NCI-H146 treated with DMSO at 0.1 percent for 48 hours (cell line): Measurements from ENCODE around the gene RASGRP3.

Source experiments
- DNase-seq: peaks from one replicate; lab custom pipeline; 2025; ENCODE audit not compliant: unreplicated experiment; lab: John Stamatoyannopoulos, UW

The RASGRP3 gene

GRCh38 chr2:33573657-33574056 lies 97.2 kb downstream of the RASGRP3 start:
- no peak for DNase-seq

- no peak for DNase-seq
Measured at GRCh38 chr2:33577084-33577483, 100.6 kb downstream of the RASGRP3 start.

- DNase-seq = no peak
Measured at GRCh38 chr2:33577668-33578067, 101.2 kb downstream of the RASGRP3 start.

GRCh38 chr2:33579227-33579626 lies 102.8 kb downstream of the RASGRP3 start:
- DNase-seq = no peak

GRCh38 chr2:33581872-33582271 lies 105.4 kb downstream of the RASGRP3 start:
- no peak for DNase-seq

- no peak for DNase-seq
Measured at GRCh38 chr2:33583194-33583938, 106.9 kb downstream of the RASGRP3 start.

- DNase-seq = no peak
Measured at GRCh38 chr2:33586766-33587165, 110.3 kb downstream of the RASGRP3 start.

- DNase-seq = no peak
Measured at GRCh38 chr2:33588232-33588631, 111.8 kb downstream of the RASGRP3 start.

- no peak for DNase-seq
Measured at GRCh38 chr2:33589444-33589843, 113.0 kb downstream of the RASGRP3 start.

GRCh38 chr2:33595385-33595784 lies 118.9 kb downstream of the RASGRP3 start:
- DNase-seq = no peak

GRCh38 chr2:33597026-33597425 lies 120.6 kb downstream of the RASGRP3 start:
- DNase-seq = no peak

GRCh38 chr2:33598561-33599174 lies 122.2 kb downstream of the RASGRP3 start:
- peak; percentile 43 for DNase-seq

- peak; percentile 93 for DNase-seq
Measured at GRCh38 chr2:33599175-33599942, 122.9 kb downstream of the RASGRP3 start, which contains the start of gene FAM98A. TSS of gene FAM98A (minus strand) at chr2:33599299. CDS start at chr2:33599221, 78 bp downstream.

GRCh38 chr2:33599943-33600192 lies 123.4 kb downstream of the RASGRP3 start:
- DNase-seq = no peak

GRCh38 chr2:33602201-33602830 lies 125.9 kb downstream of the RASGRP3 start:
- DNase-seq = no peak

GRCh38 chr2:33603416-33603815 lies 127.0 kb downstream of the RASGRP3 start:
- no peak for DNase-seq

- no peak for DNase-seq
Measured at GRCh38 chr2:33605056-33605455, 128.6 kb downstream of the RASGRP3 start.

- DNase-seq = no peak
Measured at GRCh38 chr2:33606100-33606499, 129.7 kb downstream of the RASGRP3 start.

- DNase-seq = no peak
Measured at GRCh38 chr2:33606622-33607021, 130.2 kb downstream of the RASGRP3 start.

GRCh38 chr2:33607251-33607721 lies 130.8 kb downstream of the RASGRP3 start:
- no peak for DNase-seq

GRCh38 chr2:33607905-33608304 lies 131.5 kb downstream of the RASGRP3 start:
- DNase-seq = no peak

- DNase-seq = no peak
Measured at GRCh38 chr2:33614190-33614589, 137.7 kb downstream of the RASGRP3 start.
